Right cardiac atrium (tissue), 5 donors: Measurements from ENCODE around the gene HNRNPLL. TPM values are rescaled to one million over a fixed set of nuclear protein-coding genes. Genes with fewer than 3 reads are reported as not detected.
"Not testable (repeated sequence)": the region's sequence is repeated elsewhere in the genome, so short reads cannot be mapped to it uniquely, and the experiment has no call there.

Experiments used
- ATAC-seq, 2 donors: fragments of 200-7000 bp; cut with Tn5 transposase; one replicate each; pipeline versions ENCODE4 v1.8.0 to v1.9.1; 2020; ENCODE audit warnings: moderate library complexity in 2 of 2, mild to moderate bottlenecking in 1 of 2
- DNase-seq, 3 donors: peaks; one replicate each; pipeline ENCODE4 v3.0.0-alpha.2; 2020
- H3K27ac ChIP-seq: one replicate; pipeline ENCODE4 v1.5.1; 2013; ENCODE audit warnings: mild to moderate bottlenecking, low read length, control low read depth, moderate library complexity
- H3K27me3 ChIP-seq: one replicate; pipeline ENCODE4 v1.6.1; 2013; ENCODE audit not compliant: control insufficient read depth, insufficient read depth
- H3K4me1 ChIP-seq: one replicate; pipeline ENCODE4 v1.6.1; 2013; ENCODE audit warnings: low read length; ENCODE audit not compliant: control insufficient read depth, insufficient read depth
- H3K4me3 ChIP-seq: one replicate; pipeline ENCODE4 v1.5.1; 2013; ENCODE audit warnings: low read length, control low read depth
- H3K9me3 ChIP-seq: one replicate; pipeline ENCODE4 v1.6.1; 2013; ENCODE audit warnings: low read length; ENCODE audit not compliant: control insufficient read depth
- WGBS: extraction: QIAGEN DNeasy Blood & Tissue Kit; methylation state at CpG from one replicate; pipeline ENCODE4 v1.1.7; 2013; 5-methylcytosine and 5-hydroxymethylcytosine counted together
- intact Hi-C, 4 donors: fragments of 100-400 bp; cut with DNase I; formaldehyde crosslinking; loops; one replicate each; pipeline versions ENCODE4 v1.11.0 to v1.14.0; 2022 to 2023
- long read RNA-seq, 4 donors: library from polyadenylated mRNA; unstranded; transcript quantifications; one replicate each; pipeline ENCODE4 v2.0.0, GENCODE V29; 2020 to 2021
- polyA plus RNA-seq: library from polyadenylated mRNA; stranded (reverse); fragments of 200-250 nt; gene quantifications from one replicate; pipeline ENCODE4 v1.2.3, GENCODE V29; 2013
- total RNA-seq, 4 donors: library from RNA; stranded (reverse); fragmentation: NEBNext Ultra II Directional; extraction: Animal tissue kit (Norgen Biotek cat#: 25700); gene quantifications; one replicate each; pipeline ENCODE4 v1.2.1, GENCODE V29; 2021
- donor health status: healthy with polysubstance abuse.
- donor health status: DM: no; HTN: yes; CAD: no.
- donor health status: DM: no; HTN: no; CAD: no.
- donor health status: DM: no; HTN: yes; CAD: no; lungs with severe emphysema.
- donor health status: DM: yes; HTN: yes; CAD: no.

HNRNPLL gene
- total RNA-seq = 10 to 100 TPM; 33.3 to 38.7 (median 34.9) TPM
- polyA plus RNA-seq = 11.3 TPM
- long read RNA-seq, donor 1, full-length matches to known transcripts = 70 of 77 reads
- long read RNA-seq, donor 1, partial matches to known transcripts = 5 of 77 reads
- long read RNA-seq, donor 1, other reads (novel, unspliced or antisense) = 2 of 77 reads
- long read RNA-seq, donor 2, full-length matches to known transcripts = 24 of 28 reads
- long read RNA-seq, donor 2, partial matches to known transcripts = 2 of 28 reads
- long read RNA-seq, donor 2, other reads (novel, unspliced or antisense) = 2 of 28 reads
- long read RNA-seq, donor 3, full-length matches to known transcripts = 40 of 50 reads
- long read RNA-seq, donor 3, partial matches to known transcripts = 1 of 50 reads
- long read RNA-seq, donor 3, other reads (novel, unspliced or antisense) = 9 of 50 reads
- long read RNA-seq, donor 4, full-length matches to known transcripts = 24 of 27 reads
- long read RNA-seq, donor 4, partial matches to known transcripts = 1 of 27 reads
- long read RNA-seq, donor 4, other reads (novel, unspliced or antisense) = 2 of 27 reads

- H3K9me3 ChIP-seq = no peaks in the 10 kb centered on the region
- peak; percentile 97 for ATAC-seq
These were observed at the start of gene HNRNPLL for GRCh38 chr2:38602732-38603401. HNRNPLL (minus strand) TSS chr2:38602928; CDS start chr2:38602626, 302 bp downstream.

DNA sequence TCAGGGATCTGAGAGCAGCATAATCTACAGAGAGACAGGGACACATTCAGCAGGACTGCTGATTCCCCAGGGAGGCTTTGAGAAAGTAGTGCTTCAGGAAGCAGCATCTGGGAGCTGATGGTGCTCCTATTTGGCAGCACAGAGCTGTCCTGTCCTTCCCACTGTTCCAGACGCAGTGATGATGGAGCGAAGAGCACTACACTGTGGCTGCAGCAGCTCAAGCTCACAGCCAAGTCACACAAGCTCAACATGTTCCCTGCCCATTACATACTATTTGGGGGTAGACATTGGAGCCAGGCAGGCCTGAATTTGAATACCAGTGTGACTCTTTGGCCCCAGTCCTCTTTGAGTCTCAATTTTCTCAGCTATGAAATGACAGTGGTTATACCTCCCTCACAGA, 48.0 kb upstream of the HNRNPLL start:
- peak in 1 of 2 donors; percentile 74 for ATAC-seq
- H3K4me3 ChIP-seq = no peak overlapping the region
- no peak overlapping the region for H3K27ac ChIP-seq
- H3K27me3 ChIP-seq = no peaks in the 10 kb centered on the region
- H3K4me1 ChIP-seq = no peaks in the 10 kb centered on the region
- intact Hi-C loops = loop anchor here in 1 of 4 donors (5.0 kb wide), 1 partner anchor 33 kb away; no protein-coding TSS in a partner anchor
- no peaks in the 10 kb centered on the region for H3K9me3 ChIP-seq
- 62% methylated on average over 2 of the region's 2 CpGs for WGBS
- no peak for DNase-seq

More at GRCh38 chr2:38602732-38603401, at the start of gene HNRNPLL:
- Histone ChIP-seq H3K27me3 (no peaks in the 10 kb centered on the region), H3K4me1 (peaks cover 3% of the 10 kb centered on the region), H3K27ac (peak within 1 kb of the TSS; percentile 96), H3K4me3 (peak within 1 kb of the TSS; percentile 92)
- DNase-seq = peak; percentile 98 to 100 (median 99)
- intact Hi-C loops = loop anchor here in 3 of 4 donors (5.0 kb wide), 2 partner anchors 64 to 119 kb away; partner anchors contain the start of gene GALM (in 1 of the 3)
- WGBS = under 1% methylated on average over 75 of the region's 75 CpGs

DNA sequence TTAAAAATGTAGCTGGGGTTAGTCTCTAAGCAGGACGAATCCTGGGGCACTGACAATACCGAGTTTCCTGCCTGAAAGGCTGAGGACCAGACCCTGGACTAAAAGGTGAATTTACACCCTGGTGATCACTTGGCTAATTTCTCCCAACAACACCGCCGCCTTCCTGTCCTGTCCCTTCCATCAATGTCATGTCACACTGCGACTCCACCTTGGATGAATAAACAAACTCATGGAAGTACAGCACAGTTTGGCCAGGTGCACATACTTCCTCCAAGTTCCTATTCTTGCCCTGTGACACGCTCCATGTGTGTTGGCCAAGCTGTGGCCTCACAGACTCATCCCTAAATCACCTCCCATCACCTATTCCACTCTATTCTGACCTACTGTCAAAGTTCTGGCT, 47.3 kb upstream of the HNRNPLL start:
- H3K9me3 ChIP-seq = no peaks in the 10 kb centered on the region
- no peak overlapping the region for H3K27ac ChIP-seq
- no peak overlapping the region for H3K4me3 ChIP-seq
- 89% methylated on average over 6 of the region's 6 CpGs for WGBS
- H3K27me3 ChIP-seq = no peaks in the 10 kb centered on the region
- no peak for ATAC-seq
- intact Hi-C loops = loop anchor here in 1 of 4 donors (5.0 kb wide), 1 partner anchor 33 kb away; no protein-coding TSS in a partner anchor
- H3K4me1 ChIP-seq = no peaks in the 10 kb centered on the region
- no peak for DNase-seq

GRCh38 chr2:38649176-38649728, 46.5 kb upstream of the HNRNPLL start:
- no peak for DNase-seq
- no peaks in the 10 kb centered on the region for H3K27me3 ChIP-seq
- H3K4me3 ChIP-seq = no peak overlapping the region
- no peaks in the 10 kb centered on the region for H3K9me3 ChIP-seq
- no peaks in the 10 kb centered on the region for H3K4me1 ChIP-seq
- 96% methylated on average over 12 of the region's 12 CpGs for WGBS
- ATAC-seq = no peak
- no peak overlapping the region for H3K27ac ChIP-seq
- intact Hi-C loops = no loop called here

DNA sequence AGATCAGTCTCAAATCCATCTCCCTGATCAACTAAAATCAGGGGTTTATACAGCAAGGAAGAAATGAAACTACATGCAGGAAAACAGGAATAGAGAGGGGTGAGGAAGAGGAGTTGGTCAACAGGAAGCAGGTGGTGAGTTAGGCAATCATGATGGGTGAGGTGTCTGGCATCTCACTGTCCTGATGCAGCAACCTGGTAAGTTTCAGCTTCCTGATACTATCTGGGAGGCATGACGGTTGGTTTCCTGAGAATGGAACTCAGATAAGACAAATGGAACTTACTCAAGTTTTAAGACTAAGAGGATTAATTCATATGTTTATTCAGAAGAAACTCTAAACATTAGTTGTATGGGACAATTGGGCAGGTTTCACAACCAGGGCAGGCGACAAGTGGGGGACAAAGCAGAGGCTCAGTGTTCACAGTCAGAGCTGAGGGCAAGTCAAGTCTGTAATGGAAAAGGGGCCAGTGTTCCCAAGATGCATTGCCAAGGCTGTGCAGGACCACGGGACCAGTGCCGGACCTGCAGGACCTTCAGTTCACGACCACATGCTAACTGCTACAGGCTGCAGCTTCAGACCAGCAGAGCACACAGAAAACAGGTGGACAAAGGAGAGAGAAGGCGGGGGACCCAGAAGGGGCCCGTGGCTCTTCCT, 45.5 kb upstream of the HNRNPLL start:
- H3K4me3 ChIP-seq = no peak overlapping the region
- ATAC-seq = no peak
- no peak overlapping the region for H3K27ac ChIP-seq
- H3K27me3 ChIP-seq = no peaks in the 10 kb centered on the region
- no peaks in the 10 kb centered on the region for H3K4me1 ChIP-seq
- intact Hi-C loops = no loop called here
- DNase-seq = no peak
- no peaks in the 10 kb centered on the region for H3K9me3 ChIP-seq
- 87% methylated on average over 7 of the region's 7 CpGs for WGBS

- ATAC-seq, H3K4me3 ChIP-seq, H3K9me3 ChIP-seq, DNase-seq, H3K27ac ChIP-seq, intact Hi-C loops, H3K4me1 ChIP-seq, H3K27me3 ChIP-seq: not testable (repeated sequence)
- WGBS = 84% methylated on average over 16 of the region's 16 CpGs
These were observed 41.2 kb upstream of the HNRNPLL start for GRCh38 chr2:38643683-38644511.

GRCh38 chr2:38643021-38643671, 40.4 kb upstream of the HNRNPLL start:
- H3K27me3 ChIP-seq = no peaks in the 10 kb centered on the region
- 98% methylated on average over 45 of the region's 45 CpGs for WGBS
- no peak overlapping the region for H3K27ac ChIP-seq
- no peak overlapping the region for H3K4me3 ChIP-seq
- no peaks in the 10 kb centered on the region for H3K4me1 ChIP-seq
- intact Hi-C loops = no loop called here
- DNase-seq (no peak), ATAC-seq (no peak)
- H3K9me3 ChIP-seq = no peaks in the 10 kb centered on the region

- H3K27ac ChIP-seq, DNase-seq, H3K4me1 ChIP-seq, ATAC-seq, intact Hi-C loops, H3K27me3 ChIP-seq, H3K4me3 ChIP-seq, H3K9me3 ChIP-seq: not testable (repeated sequence)
- WGBS = 89% methylated on average over 14 of the region's 14 CpGs
These were observed 39.8 kb upstream of the HNRNPLL start for GRCh38 chr2:38642373-38643017.

DNA sequence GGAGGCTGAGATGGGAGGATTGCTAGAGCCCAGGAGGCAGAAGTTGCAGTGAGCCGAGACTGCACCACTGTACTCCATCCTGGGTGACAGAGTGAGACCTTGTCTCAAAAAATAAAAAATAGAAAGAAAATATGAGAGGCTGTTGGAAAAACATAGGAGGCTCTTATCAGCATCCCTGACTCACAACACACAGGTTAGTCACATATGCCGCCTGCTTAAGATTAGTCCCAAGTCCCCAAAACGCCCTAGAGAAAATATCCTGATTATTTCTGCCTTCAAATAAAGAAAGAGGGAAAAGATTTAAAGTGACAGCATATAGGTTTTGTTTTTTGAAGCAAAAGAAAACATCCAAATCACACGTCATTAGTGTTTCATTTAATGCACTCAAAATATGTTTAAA, 33.3 kb upstream of the HNRNPLL start:
- H3K27ac ChIP-seq = no peak overlapping the region
- ATAC-seq (no peak), DNase-seq (no peak)
- intact Hi-C loops = no loop called here
- H3K4me3 ChIP-seq = no peak overlapping the region
- no peaks in the 10 kb centered on the region for H3K9me3 ChIP-seq
- no peaks in the 10 kb centered on the region for H3K4me1 ChIP-seq
- 80% methylated on average over 4 of the region's 4 CpGs for WGBS
- H3K27me3 ChIP-seq = no peaks in the 10 kb centered on the region
